Gastrocnemius medialis (tissue), 4 donors: ENCODE results near the gene OST4. TPM values are rescaled to one million over a fixed set of nuclear protein-coding genes. Genes with fewer than 3 reads are reported as not detected.

Experiments used
- ATAC-seq, 2 donors: fragments of 150-250 bp; one replicate each; pipeline ENCODE4 v1.9.1; 2016
- DNase-seq, 2 donors: peaks; one replicate each; pipeline ENCODE4 v3.0.0-alpha.2; 2019
- H3K27ac ChIP-seq, 4 donors: fragments of 200-600 bp; sonication (generic); 1 replicate in 1 of 4; 2 replicates in 3 of 4; pipeline ENCODE4 v1.5.1; 2016 to 2018; ENCODE audit warnings: mild to moderate bottlenecking in 2 of 4, moderate library complexity in 1 of 4
- H3K27me3 ChIP-seq, 3 donors: fragments of 200-600 bp; sonication (generic) in 2 of 3; 1 replicate in 1 of 3; 2 replicates in 2 of 3; pipeline versions ENCODE4 v1.5.1 to v1.6.0; 2016 to 2019; ENCODE audit warnings: mild to moderate bottlenecking in 1 of 3, moderate library complexity in 1 of 3
- H3K36me3 ChIP-seq, 2 donors: fragments of 200-600 bp; sonication (generic) in 1 of 2; one replicate each; pipeline ENCODE4 v1.5.1; 2017 to 2018
- H3K4me1 ChIP-seq, 2 donors: fragments of 200-600 bp; sonication (generic) in 1 of 2; one replicate each; pipeline ENCODE4 v1.5.1; 2016 to 2017; ENCODE audit warnings: mild to moderate bottlenecking in 2 of 2
- H3K4me3 ChIP-seq, 4 donors: fragments of 200-600 bp; sonication (generic) in 3 of 4; 1 replicate in 1 of 4; 2 replicates in 3 of 4; pipeline ENCODE4 v1.5.1; 2016 to 2019; ENCODE audit warnings: mild to moderate bottlenecking in 2 of 4
- H3K9me3 ChIP-seq, 3 donors: fragments of 200-600 bp; sonication (generic) in 2 of 3; 1 replicate in 1 of 3; 2 replicates in 2 of 3; pipeline ENCODE4 v1.5.1; 2016 to 2019
- CTCF ChIP-seq, 5 experiments: fragments of 450-650 bp in 3 of 5; fragments of 200-600 bp in 2 of 5; sonication (generic) in 2 of 5; IDR thresholded peaks in 4 of 5; conservative IDR thresholded peaks in 1 of 5; 1 replicate in 4 of 5; 2 replicates in 1 of 5; pipeline ENCODE4 v1.5.1; 2016 to 2019; ENCODE audit warnings: antibody characterized with exemption in 5 of 5, mild to moderate bottlenecking in 3 of 5, moderate library complexity in 3 of 5
- POLR2A ChIP-seq, 2 donors: fragments of 450-650 bp; IDR thresholded peaks; one replicate each; pipeline ENCODE4 v1.6.1; 2017; ENCODE audit warnings: antibody characterized with exemption in 2 of 2, mild to moderate bottlenecking in 2 of 2, moderate library complexity in 2 of 2
- in situ Hi-C, 4 donors: fragments of 200-750 bp; cut with MboI; loops; one replicate each; pipeline versions ENCODE4 v1.15.0 to v1.8.0; 2017; ENCODE audit warnings: low sequenced_read_pairs in 4 of 4
- intact Hi-C: fragments of 100-400 bp; cut with DNase I; formaldehyde crosslinking; loops from one replicate; pipeline ENCODE4 v1.15.1; 2023; ENCODE audit warnings: low total_unique reads
- total RNA-seq, 4 donors: library from RNA; depleted of rRNA; stranded (reverse); fragments of >200 nt; gene quantifications; one replicate each; pipeline versions ENCODE4 v1.1.0 to v1.2.3, GENCODE V29; 2016

The OST4 gene
- total RNA-seq, 4 donors from 2014 or later = 191 to 283 (median 251) TPM

DNA sequence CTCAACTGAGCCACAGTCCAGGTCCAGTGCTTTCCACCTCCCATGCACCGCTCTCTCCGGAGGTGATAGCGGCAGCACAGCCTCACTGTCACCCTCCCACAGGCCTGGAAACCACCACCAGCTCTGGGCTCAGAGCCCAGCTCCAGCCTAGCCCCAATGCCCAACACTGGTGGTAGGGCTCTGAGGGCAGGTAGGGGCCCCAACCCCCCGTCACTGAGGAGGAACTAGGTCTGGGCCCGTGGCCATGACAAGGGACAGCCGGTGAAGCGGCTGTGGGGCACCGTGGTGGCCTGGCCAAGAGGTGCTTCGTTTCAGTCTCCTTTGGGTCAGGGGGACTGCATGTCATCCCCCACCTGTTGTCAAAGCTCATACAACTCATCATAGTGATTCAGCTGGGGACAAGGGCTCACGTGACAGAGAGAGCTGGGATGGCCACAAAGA, 44.2 kb downstream of the OST4 start:
- intact Hi-C loops = no loop called here
- Histone ChIP-seq H3K4me3 (peak overlapping the region in 1 of 4 donors; percentile 3), H3K9me3 (no peaks in the 10 kb centered on the region), H3K27ac (peak overlapping the region; percentile 71 to 89 (median 86)), H3K27me3 (no peaks in the 10 kb centered on the region), H3K4me1 (peaks cover 11 to 25% of the 10 kb centered on the region in 2 donors), H3K36me3 (peaks cover 0 to 43% of the 10 kb centered on the region in 2 donors)
- ATAC-seq = peak; percentile 65 to 67
- TF ChIP-seq CTCF (IDR thresholded peaks at IDR 0.05 in 4 of 5, conservative IDR thresholded peaks at IDR 0.05 in 1 of 5) (no peak), POLR2A (IDR thresholded peaks at IDR 0.05) (peak in 1 of 2 donors; percentile 18)
- in situ Hi-C loops = no loop called here
- DNase-seq = peak; percentile 35 to 71

GRCh38 chr2:27025861-27026851, 45.3 kb downstream of the OST4 start:
- peak overlapping the region; percentile 71 to 89 (median 86) for H3K27ac ChIP-seq
- intact Hi-C loops (no loop called here), in situ Hi-C loops (no loop called here)
- DNase-seq (peak; percentile 52 to 63), ATAC-seq (peak; percentile 67 to 71)
- peak overlapping the region in 1 of 4 donors; percentile 20 for H3K4me3 ChIP-seq
- peaks cover 0 to 44% of the 10 kb centered on the region in 2 donors for H3K36me3 ChIP-seq
- TF ChIP-seq CTCF (IDR thresholded peaks at IDR 0.05 in 4 of 5, conservative IDR thresholded peaks at IDR 0.05 in 1 of 5) (no peak), POLR2A (IDR thresholded peaks at IDR 0.05) (peak; percentile 13 to 38)
- H3K27me3 ChIP-seq = no peaks in the 10 kb centered on the region
- H3K9me3 ChIP-seq = no peaks in the 10 kb centered on the region
- peaks cover 11 to 35% of the 10 kb centered on the region in 2 donors for H3K4me1 ChIP-seq

DNA sequence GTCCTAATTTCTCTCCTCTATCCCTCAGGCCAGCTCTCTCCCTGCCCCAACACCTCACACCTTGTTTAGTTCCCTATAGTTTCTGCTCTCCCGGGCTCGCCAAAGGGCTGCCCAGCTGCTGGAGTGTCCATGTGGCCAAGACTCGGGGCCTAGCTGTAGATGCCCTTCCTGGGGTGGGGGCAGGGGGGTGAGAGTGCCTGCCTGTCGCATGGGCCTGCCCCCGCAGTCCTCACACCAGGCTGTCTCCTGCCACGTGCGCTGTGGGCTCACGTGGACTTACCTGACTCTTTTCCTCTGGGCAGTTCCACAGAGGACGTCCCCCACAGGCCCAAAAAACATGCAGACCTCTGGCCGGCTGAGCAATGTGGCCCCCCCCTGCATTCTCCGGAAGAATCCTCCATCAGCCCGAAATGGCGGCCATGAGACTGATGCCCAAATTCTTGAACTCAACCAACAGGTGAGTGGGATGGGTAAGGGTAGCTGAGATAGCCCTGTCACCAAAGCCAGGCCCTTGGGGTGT, 46.1 kb downstream of the OST4 start:
- H3K4me1 ChIP-seq = peaks cover 17 to 44% of the 10 kb centered on the region in 2 donors
- DNase-seq (no peak), ATAC-seq (no peak)
- in situ Hi-C loops (no loop called here), intact Hi-C loops (no loop called here)
- no peaks in the 10 kb centered on the region for H3K27me3 ChIP-seq
- H3K36me3 ChIP-seq = peaks cover 0 to 44% of the 10 kb centered on the region in 2 donors
- H3K9me3 ChIP-seq = no peaks in the 10 kb centered on the region
- TF ChIP-seq POLR2A (IDR thresholded peaks at IDR 0.05) = no peak
- TF ChIP-seq CTCF (IDR thresholded peaks at IDR 0.05 in 4 of 5, conservative IDR thresholded peaks at IDR 0.05 in 1 of 5) = no peak
- H3K4me3 ChIP-seq = no peak overlapping the region
- H3K27ac ChIP-seq = peak overlapping the region; percentile 71 to 89 (median 86)

- no peaks in the 10 kb centered on the region for H3K27me3 ChIP-seq
- ATAC-seq (no peak), DNase-seq (no peak)
- in situ Hi-C loops (no loop called here), intact Hi-C loops (no loop called here)
- no peaks in the 10 kb centered on the region for H3K9me3 ChIP-seq
- peaks cover 18 to 49% of the 10 kb centered on the region in 2 donors for H3K4me1 ChIP-seq
- H3K27ac ChIP-seq = peak overlapping the region in 3 of 4 donors; percentile 85 to 89 (median 86)
- TF ChIP-seq POLR2A (IDR thresholded peaks at IDR 0.05) (no peak), CTCF (IDR thresholded peaks at IDR 0.05 in 4 of 5, conservative IDR thresholded peaks at IDR 0.05 in 1 of 5) (no peak)
- peaks cover 0 to 44% of the 10 kb centered on the region in 2 donors for H3K36me3 ChIP-seq
- no peak overlapping the region for H3K4me3 ChIP-seq
Observed at GRCh38 chr2:27024812-27025211, 46.6 kb downstream of the OST4 start.
